HG03442 (cell line): ENCODE results near the gene TTC21B.
"Not testable (repeated sequence)": the region's sequence is repeated elsewhere in the genome, so short reads cannot be mapped to it uniquely, and the experiment has no call there.

Source experiments
- ATAC-seq: cut with Tn5 transposase; IDR thresholded peaks from one replicate; pipeline ENCODE4 v1.9.1; 2021; ENCODE audit warnings: mild to moderate bottlenecking, moderate library complexity; ENCODE audit not compliant: unreplicated experiment

Gene TTC21B

DNA sequence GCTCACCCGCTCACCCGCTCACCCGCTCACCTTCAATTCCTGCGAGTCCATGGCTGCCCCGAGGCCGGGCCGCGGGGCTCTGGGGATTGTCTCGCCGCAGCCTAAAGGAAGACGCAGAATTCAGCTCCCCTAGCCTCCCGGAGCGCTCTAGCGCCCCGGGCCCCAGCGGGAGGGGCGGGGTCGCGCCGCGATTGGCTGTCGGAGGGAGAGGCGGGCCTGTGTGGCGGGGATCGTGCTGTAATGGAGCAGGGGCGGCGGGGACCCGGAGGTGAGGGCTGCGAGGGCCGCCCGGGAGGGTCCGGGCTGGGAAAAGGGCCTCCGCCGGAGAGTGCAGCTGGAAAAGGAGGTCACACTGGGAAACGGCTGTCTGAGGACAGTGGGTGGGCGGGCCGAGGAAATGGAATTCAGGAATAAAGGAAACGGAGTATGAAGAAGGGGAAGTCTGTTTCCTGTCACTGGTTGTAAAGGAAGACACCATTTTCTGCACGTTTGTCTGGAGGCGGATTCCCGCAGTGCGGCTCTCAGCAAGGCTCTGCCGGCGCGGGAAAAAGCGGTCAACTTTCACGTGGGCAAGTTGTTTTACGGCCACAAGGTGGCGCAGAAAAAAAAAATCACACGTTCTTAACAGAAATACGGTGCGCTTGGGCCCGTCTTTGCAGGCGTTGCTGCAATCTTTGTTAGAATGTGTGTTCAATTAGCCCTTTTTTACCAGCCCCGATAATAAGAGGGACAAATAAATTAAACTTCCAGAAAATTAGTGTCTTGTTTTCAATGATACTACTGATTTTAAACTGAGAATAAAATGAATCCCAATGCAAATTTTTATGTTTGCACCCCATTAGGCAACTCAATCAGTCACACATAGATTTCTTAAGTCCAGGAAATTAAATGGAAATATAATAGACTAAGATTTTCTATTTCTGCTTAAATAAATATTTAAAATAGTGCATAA is at the start of gene TTC21B:
Gene TTC21B (minus strand): TSS at position 122 of the 952 bp plus-strand sequence. CDS start 71 bp downstream, at position 51.
- peak; percentile 94 for ATAC-seq

DNA sequence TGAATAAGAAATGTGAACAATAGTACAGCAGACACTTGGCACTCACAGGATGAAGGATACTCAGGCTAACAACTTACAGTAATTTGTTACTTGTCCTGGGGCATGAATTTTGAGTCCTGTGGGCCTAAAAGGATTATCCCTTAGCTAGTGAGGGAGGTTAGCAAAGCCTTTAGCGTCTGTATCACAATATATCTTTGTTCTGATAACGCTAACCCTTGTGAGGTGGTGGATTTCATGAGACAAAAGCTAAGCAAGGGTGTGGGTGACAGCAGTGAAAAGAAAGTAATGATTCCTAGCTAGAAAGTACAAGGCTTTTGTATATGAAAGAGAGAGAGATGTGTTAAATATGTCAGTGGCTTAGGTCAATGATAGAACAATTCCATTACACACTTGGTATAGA is 46.8 kb upstream of the TTC21B start:
- no peak for ATAC-seq

DNA sequence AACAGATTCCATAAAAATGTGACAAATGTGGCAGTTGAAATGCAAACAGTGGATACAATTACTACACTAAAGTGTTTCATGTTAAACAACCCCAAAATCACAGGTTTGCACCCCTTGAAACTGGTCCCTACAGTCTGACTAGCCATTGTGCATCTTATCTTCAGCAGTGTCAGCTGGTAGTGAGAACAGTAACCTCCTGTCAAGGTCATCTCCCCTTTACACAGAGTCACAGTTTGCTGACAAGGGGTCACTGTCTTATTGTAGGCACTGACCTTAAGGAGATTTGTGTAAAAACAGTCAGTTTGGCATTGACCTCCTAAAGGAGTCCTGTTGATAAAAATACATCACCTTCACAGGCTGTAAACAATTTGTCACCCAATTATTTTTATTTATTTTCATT is 37.3 kb upstream of the TTC21B start:
- ATAC-seq, result no peak

DNA sequence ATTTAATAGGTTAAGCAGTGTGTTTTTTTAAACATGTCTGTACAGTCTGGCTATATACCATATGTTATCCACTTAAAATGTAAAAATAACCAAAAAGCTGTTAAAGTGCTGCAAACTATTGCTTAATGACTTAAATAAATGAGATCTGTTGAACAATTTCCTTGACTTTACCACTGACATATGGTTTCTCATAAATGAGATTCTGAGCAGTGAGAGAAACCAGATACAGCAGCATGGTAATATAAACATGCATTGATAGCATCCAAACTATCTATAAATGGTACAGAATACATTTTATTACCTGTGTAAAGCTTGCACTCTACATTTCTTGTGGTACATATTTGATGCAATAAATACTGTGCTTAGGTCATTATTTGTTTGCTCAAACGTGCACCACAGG is 36.3 kb upstream of the TTC21B start:
- no peak for ATAC-seq

DNA sequence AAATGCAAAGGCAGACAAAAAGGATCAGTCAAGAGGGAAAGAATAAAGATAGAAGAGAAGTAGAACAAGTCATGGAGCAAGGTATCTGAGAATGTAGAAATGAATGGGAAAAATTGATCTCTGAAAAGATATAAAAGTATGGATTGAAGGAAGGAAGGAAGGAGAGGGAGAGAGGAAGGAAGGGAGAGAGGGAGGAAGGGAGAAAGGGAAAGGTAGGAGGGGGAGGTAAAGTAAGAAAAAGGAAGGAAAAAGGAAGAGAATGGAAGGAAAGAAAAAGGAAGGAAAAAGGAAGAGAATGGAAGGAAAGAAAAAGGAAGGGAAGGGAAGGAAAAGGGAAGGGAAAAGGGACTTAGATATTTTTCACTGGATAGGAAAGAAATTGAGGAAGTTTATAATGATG is 31.5 kb upstream of the TTC21B start:
- no peak for ATAC-seq

DNA sequence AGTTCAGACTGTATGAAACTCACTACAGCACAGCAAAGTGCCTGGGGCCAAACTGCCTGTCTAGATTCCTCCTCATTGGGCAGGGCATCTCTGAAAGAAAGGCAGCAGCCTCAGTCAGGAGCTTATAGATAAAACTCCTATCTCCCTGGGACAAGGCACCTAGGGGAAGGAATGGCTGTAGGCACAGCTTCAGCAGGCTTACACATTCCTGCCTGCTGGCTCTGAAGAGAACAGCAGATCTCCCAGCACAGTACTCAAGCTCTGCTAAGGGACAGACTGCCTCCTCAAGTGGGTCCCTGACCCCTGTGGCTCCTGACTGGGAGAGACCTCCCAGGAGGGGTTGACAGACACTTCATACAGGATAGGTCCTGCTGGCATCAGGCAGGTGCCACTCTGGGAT is 18.6 kb upstream of the TTC21B start:
- not testable (repeated sequence) for ATAC-seq

DNA sequence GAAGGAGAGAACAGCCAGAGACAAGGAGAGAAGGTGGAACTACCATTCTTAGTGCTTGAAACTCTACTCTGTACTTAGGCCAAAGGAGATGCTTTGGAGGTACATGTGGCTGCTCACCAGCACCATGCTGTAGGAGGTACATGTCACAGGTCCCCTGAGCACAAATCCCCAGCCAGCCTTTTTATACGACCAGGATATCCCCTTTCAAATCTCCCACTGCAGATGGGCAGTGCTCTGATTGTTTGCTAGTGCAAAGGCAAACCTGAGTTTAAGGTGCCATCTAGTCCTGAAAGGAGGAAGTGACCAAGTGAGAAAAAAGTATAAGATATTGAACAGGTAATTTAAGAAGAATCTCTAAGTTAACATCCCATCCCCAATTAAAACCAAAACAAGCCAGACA is 17.1 kb upstream of the TTC21B start:
- ATAC-seq, result no peak

DNA sequence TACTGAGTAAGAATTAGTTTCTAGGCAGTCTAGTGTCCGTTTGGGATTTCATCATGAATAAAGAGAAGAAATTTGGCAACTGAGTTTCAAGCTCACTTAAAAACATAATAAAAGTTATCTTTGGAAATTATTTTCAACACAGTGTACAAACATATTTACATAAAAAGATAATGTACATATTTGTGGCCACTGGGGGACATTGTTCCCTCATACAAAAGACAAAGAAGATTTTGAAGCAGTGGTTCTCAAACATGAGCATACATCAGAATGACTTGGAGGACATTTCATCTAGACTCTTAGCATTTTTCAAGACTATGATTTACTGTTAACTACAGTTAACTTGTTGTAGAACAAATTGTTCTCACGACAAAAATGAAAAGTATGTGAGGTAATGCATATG is 15.7 kb upstream of the TTC21B start:
- no peak for ATAC-seq

DNA sequence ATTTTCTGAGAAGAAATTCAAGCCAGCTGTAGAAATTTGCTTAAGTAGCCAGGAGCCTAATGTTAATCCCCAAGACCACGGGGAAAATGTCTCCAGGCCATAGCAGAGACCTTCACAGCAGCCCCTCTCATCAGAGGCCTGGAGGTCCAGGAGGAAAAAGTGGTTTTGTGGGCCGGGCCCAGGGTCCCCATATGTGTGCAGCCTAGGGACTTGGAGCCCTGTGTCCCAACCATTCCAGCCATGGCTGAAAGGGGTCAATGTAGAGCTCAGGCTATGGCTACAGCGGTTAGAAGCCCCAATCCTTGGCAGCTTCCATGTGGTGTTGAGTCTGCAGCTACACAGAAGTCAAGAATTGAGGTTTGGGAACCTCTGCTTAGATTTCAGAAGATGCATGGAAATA is 14.2 kb upstream of the TTC21B start:
- no peak for ATAC-seq

DNA sequence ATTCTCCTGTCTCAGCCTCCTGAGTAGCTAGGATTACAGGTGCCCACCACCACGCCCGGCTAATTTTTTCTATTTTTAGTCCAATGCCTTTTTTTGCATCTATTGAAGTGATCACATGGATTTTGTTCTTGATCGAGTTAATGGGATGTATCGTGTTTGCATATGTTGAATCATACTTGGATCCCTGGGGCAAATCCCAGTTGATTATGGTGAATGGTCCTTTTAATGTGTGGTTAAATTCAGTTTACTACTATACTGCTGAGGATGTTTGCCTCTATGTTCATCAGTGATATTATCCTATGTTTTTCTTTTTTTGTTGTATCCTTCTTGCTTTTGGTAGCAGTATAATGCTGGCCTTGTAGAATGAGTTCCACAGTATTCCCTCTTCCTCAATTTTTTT is 8.2 kb upstream of the TTC21B start:
- ATAC-seq, result no peak

DNA sequence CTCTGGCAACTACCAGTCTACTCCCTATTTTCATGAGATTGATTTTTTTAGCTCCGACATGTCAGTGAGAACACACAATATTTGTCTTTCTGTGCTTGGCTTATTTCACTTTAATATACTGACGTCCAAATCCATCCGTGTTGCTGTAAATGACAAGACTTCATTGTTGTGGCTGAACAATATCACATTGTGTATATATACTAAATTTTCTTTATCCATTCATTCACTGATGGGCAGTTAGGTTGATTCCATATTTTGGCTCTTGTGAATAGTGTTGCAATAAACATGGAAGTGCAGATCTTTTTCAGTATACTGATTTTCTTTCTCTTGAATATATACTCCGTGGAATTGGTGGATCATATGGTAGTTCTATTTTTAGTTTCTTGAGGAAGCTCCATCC is 5.8 kb upstream of the TTC21B start:
- ATAC-seq, result no peak

DNA sequence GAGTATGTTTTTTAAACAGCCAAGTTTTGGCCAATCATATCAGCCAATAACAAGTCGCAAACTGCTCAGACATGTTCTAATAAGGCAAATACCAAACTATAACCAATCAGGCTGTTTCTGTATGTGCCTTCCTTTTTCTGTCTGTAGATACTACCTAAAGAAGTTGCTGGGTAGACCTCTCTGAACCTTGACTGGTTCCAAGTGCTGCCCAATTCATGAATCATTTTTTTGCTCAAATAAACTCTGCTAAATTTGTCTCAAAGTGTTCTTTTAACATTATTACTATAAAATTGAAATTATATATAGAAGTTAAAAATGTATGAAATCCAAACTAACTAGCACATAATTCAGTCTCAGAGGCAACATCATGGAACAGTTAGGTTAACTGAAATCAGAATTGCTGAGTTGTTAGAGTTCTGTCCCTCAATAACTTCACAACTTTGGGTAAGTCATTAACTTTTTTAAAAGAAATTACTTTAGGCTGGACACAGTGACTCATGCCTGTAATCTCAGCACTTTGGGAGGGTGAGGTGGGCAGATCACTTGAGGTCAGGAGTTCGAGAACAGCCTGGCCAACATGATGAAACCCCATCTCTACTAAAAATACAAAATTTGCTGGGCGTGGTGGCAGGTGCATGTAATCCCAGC is 4.9 kb upstream of the TTC21B start:
- ATAC-seq, result no peak

DNA sequence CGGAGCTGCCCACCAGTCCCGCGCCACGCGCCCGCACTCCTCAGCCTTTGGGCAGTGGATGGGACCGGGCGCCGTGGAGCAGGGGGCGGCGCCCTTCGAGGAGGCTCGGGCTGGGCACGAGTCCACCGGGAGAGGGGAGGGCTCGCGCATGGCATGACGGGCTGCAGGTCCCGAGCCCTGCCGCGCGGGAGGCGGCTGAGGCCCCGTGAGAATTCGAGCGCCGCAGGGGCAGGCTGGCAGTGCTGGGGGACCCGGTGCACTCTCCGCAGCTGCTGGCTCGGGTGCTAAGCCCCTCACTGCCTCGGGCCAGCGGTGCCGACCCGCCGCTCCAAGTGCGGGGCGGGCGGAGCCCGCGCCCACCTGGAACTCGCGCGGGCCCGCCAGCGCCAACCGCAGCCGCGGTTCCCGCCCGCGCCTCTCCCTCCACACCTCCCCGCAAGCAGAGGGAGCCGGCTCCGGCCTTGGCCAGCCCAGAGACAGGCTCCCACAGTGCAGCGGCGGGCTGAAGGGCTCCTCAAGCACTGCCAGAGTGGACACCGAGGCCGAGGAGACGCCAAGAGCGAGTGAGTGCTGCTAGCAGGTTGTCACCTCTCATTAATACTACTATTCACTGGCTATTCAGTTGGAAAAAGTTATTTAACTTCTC is 3.6 kb upstream of the TTC21B start:
- no peak for ATAC-seq

DNA sequence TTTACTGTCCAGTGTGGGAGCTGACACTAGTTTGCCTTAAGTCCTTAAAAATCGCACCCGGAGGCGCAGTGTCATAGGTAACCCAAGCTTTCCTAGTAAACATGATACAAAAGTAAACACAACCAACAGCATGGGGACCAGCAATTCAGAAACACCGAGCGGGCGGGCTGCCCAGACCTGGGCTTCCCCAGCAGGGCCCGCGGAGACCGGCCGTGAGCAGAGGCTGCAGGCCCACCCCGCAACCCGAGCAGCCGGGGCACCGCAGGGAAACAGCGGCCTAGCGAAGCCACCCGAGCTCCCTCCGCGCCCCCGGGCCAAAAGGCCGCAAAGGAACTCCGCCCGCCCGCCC is 296 bp downstream of the TTC21B start:
- peak; percentile 30 for ATAC-seq

DNA sequence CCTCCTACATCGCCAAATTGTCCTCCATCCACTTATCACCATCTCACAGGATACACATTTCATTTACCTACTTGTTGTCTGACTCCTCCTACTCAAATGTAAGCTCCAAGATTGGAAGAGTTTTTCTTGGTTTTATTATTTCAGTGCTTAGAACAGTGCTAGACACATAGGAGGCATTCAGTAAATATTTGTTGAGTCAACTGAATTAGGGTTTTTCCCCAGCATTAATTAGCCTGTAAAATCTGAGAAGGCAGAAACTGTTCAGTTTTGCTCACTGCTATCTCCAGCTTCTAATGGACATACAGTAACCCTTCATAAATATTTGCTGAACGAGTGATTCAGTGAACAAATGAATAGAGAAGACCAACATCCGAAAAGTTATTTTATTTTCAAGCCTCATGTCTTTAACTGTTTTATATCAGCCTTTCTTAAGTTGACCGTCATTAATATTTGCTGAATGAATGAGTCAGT is 800 bp downstream of the TTC21B start:
- ATAC-seq, result no peak

DNA sequence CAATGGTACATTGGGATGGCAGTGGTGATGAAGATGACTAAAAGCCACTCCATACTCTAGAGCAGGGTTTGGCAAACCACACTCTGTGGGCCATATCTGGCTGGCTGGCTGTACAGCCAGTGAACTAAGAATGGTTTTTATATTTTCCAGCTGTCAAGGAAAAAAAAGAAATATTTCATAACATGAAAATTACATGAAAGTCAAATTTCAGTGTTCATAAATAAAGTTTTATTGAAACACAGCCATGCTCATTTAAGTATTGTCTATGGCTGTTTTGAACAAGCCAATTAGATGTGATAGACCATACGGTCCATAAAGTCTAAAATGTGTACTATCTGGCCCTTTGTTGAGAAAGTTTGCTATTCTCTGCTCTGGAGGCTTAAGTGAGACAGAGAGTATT is 1.5 kb downstream of the TTC21B start:
- no peak for ATAC-seq

DNA sequence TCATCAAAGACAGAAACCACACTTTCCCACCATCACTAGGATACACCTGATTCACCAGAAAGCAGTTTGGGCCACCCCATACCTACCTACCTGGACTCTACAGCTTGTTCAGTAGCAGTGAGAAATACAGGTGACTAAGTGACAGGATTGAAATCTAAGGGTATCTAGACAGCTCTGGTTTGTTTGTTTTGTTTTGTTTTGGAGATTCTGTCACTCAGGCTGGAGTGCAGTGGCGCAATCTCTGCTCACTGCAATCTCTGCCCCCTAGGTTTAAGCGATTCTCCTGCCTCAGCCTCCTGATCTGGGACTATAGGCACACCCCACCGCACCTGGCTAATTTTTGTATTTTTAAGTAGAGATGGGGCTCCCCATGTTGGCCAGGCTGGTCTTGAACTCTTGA is 3.1 kb downstream of the TTC21B start:
- ATAC-seq, result no peak

DNA sequence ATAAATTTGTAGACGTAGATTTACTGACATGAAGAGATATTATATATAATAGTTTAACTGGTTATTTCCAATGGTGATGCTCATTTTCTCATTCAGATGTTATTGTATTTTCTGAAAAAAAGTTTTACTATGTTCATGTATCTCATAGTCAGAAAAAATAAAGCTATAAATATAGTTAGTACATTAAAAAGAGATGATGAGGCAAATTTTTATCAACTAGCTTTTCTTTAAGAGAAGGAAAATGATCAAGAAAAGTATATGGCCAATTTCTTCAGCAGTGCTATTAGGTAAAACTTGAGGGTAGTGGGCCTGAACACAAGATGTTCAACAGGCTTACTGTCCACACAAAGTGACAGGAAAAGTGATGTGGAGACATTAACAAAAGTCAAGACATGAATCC is 11.7 kb downstream of the TTC21B start:
- ATAC-seq, result no peak

DNA sequence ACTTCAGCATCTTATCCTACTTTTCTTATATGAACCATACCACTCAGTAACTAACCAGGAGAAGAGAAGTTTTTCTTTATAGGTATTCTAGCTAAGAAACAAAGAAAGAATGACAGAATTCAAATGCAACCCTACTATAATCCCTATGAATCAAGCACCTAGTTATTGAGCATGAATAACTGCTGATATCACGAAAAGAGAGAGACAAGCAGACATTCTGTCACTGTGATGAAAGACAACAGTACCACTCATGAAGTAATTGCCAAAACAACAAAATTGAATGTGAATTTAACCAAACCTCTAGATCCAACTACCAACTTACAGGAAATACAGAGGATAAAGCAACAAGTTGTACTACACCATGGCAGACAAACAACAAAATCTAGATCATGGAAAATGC is 15.3 kb downstream of the TTC21B start:
- ATAC-seq, result no peak

DNA sequence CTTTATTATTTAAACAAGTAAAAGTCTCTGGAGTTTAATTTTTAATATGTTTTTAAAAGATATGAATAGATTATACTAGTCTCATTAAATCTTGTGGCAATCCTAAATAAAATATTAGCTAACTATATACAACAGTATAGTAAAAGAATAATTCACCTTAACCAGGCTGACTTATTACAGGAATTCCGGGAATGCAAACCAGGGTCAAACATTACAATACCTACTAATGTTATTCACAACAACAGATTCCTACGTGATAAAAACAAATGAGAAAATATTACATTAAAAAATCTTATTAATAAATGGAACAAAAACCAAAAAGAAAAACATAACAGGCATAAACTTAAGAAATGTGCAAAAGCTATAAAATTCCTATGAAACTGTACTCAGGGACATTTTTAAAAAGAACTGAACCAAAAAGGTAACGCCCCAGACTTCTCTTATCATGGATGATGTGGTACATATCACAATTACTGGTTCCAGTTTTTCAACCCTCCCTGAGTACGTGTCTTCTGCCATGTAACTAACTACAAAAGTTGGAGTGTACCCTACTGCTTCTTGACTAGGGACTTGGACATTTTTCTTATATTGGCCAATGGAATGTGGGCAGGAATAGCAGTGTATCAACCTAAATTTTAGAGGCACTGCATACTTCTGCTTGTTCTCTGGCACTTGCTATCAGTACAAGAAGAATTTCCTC is 20.2 kb downstream of the TTC21B start:
- no peak for ATAC-seq

DNA sequence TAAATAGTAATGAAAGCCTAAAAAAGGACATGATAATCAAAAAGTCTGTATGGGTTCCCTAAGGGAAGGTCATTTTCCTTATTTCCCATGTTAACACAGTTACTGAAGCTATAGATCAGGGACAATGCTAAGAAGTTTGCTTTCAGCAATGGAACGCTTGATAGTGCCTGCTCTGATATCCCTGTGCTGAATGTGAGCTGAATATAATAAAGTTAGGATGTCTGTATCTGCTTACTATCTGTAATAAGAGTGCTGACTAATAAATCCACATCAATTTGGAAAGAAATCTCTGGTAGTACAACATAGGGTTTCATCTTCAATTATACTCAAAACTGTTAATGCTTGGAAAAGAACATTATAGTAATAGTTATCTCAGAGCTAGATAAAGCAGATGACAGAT is 25.8 kb downstream of the TTC21B start:
- no peak for ATAC-seq
